Cardiac atrium fibroblast (primary cell): ENCODE data around the gene PTPRK. TPM values are rescaled to one million over a fixed set of nuclear protein-coding genes. Genes with fewer than 3 reads are reported as not detected.

Experiments
- total RNA-seq: library from RNA; depleted of rRNA; stranded (reverse); fragments of >200 nt; gene quantifications from 2 replicates; pipeline ENCODE4 v1.2.3, GENCODE V29; 2015

Gene PTPRK
- total RNA-seq, result 15.9 and 22.0 TPM in 2 replicates

DNA sequence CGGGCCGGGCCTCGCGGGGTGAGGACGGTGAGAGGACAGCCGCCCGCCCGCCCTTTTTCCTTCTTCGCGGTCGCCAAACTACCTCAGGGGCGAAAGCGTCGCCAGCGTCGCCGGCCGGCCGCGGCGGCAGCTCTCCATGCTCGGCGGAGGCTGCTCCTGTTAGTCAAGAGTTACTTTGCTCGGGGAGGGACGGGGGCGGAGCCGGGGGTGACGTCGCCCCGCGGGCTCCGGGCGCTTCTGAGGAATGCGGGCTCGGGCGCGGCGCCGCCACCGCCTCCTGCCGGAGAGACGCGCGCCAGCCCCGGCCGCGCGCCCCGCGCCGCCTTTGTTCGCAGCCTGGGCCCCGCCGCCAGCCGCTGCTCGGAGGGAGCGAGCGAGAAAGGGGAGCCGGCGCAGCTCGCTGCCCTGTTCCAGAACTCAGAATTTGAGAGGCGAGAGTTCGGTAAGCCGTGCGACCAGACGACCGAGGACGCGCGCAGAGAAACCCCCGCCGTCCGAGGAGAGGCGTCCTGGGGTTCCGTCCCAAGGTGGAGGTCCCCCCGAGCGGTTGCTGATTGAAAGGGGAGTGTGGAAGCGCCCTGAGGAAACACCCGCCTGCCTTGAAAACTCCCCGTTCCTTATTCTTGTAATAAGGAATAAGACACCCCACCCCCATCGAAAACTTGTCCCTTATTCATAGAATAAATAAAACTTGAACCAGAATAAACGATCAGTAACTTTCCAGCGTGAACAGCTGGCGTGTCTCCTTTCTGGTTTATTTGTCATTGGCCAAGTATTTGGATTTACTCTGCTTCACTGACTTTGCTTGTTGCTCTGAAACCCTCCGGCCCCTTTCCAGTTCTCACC is at the start of gene PTPRK:
TSS of gene PTPRK (minus strand) at position 164 of the 846 bp plus-strand sequence. CDS start 241 bp downstream, outside the sequence.

